ENCODE results near the gene XPO1. TPM values are rescaled to one million over a fixed set of nuclear protein-coding genes. Genes with fewer than 3 reads are reported as not detected.

XPO1 gene
- total RNA-seq, 1 donor from 2014 or later, result 217 TPM

DNA sequence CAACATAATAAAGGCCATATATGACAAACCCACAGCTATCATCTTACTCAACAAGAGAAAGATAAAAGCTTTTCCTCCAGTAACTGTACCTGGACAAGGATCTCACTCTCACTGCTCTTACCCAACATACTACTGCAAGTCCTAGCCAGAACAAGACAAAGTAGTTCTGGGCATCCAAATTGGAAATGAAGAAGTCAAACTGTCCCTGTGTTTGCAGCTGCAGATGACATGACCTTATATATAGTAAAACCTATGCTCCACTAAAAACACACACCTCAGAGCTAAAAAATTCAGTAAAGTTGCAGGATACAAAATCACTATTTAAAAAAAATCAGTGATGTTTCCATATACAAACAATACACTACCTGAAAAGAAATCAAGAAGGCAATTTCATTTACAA is 99.5 kb downstream of the XPO1 start:
- Mint-ChIP-seq H3K9me3 (peaks cover 10% of the 10 kb centered on the region), H3K27me3 (no peaks in the 10 kb centered on the region), H3K4me3 (no peak overlapping the region), H3K36me3 (ENCODE audit: low read depth) (peaks cover 26% of the 10 kb centered on the region), H3K4me1 (peaks cover 82% of the 10 kb centered on the region), H3K27ac (peak overlapping the region; percentile 38)
- no peak for TF ChIP-seq CTCF (IDR thresholded peaks at IDR 0.05)
- no peak for DNase-seq
- ChIA-PET POLR2A (interaction anchor here (0.6 kb wide), 1 partner anchor 138 kb away, joined by 3 read pairs; no protein-coding TSS in a partner anchor), CTCF (interaction anchor here (1.2 kb wide), 1 partner anchor 12 kb away, joined by 7 read pairs; no protein-coding TSS in a partner anchor)
- intact Hi-C loops (cut with micrococcal nuclease), result no loop called here
- ATAC-seq (ENCODE audit: low read depth), result no peak

DNA sequence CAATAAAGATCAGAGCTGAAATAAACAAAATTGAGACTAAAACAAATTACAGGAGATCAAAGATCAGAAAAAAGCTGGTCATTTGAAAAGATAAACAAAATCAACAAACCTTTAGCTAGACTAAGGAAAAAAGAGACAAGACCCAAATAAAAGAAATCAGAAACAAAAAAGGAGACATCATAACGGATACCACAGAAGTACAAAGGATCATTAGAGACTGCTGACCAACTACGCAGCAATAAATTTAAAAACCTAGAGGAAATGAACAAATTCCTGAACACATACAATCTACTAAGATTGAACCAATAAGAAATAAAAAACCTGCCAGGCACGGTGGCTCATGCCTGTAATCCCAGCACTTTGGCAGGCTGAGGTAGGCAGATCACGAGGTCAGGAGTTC is 101.0 kb downstream of the XPO1 start:
- Mint-ChIP-seq H3K27me3 (no peaks in the 10 kb centered on the region), H3K9me3 (peaks cover 9% of the 10 kb centered on the region), H3K4me3 (no peak overlapping the region), H3K36me3 (ENCODE audit: low read depth) (peaks cover 23% of the 10 kb centered on the region), H3K27ac (no peak overlapping the region), H3K4me1 (peaks cover 75% of the 10 kb centered on the region)
- ATAC-seq (ENCODE audit: low read depth) (no peak), DNase-seq (no peak)
- CTCF ChIA-PET, result no interaction called here
- intact Hi-C loops (cut with micrococcal nuclease), result no loop called here
- POLR2A ChIA-PET, result interaction anchor here (0.6 kb wide), 2 partner anchors 36 to 87 kb away, joined by 3 to 4 read pairs; no protein-coding TSS in a partner anchor
- TF ChIP-seq CTCF (IDR thresholded peaks at IDR 0.05), result no peak

- POLR2A ChIA-PET, result no interaction called here
- peak overlapping the region; percentile 6 for H3K27ac Mint-ChIP-seq
- H3K36me3 Mint-ChIP-seq (ENCODE audit: low read depth), result peaks cover 23% of the 10 kb centered on the region
- DNase-seq, result no peak
- no peaks in the 10 kb centered on the region for H3K27me3 Mint-ChIP-seq
- H3K4me1 Mint-ChIP-seq, result peaks cover 65% of the 10 kb centered on the region
- CTCF ChIA-PET, result no interaction called here
- ATAC-seq (ENCODE audit: low read depth), result no peak
- no peak for TF ChIP-seq CTCF (IDR thresholded peaks at IDR 0.05)
- peaks cover 9% of the 10 kb centered on the region for H3K9me3 Mint-ChIP-seq
- H3K4me3 Mint-ChIP-seq, result no peak overlapping the region
- intact Hi-C loops (cut with micrococcal nuclease), result no loop called here
These were observed 102.1 kb downstream of the XPO1 start for GRCh38 chr2:61436092-61436491.

DNA sequence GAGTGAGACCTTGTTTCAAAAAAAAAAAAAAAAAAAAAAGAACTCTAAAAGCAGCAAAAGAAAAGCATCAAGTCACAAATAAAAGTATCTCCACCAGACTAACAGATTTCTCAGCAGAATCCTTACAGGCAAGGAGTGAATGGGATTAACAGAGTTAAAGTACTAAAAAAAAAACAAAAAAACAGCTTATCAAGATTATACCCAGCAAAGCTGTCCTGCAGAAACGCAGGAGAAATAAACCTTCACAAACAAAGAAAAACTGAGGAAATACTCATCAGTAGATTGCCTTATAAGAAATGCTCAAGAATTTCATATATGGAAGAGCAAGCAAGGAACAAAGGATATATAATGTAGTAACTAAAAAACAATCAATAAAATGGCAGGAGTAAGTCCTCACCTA is 102.9 kb downstream of the XPO1 start:
- Mint-ChIP-seq H3K36me3 (ENCODE audit: low read depth) (peaks cover 23% of the 10 kb centered on the region), H3K27ac (peak overlapping the region; percentile 65), H3K27me3 (no peaks in the 10 kb centered on the region), H3K4me3 (no peak overlapping the region), H3K9me3 (peaks cover 9% of the 10 kb centered on the region), H3K4me1 (peaks cover 69% of the 10 kb centered on the region)
- DNase-seq, result no peak
- intact Hi-C loops (cut with micrococcal nuclease), result no loop called here
- TF ChIP-seq CTCF (IDR thresholded peaks at IDR 0.05), result no peak
- ChIA-PET CTCF (no interaction called here), POLR2A (interaction anchor here (0.7 kb wide), 1 partner anchor 24 kb away, joined by 7 read pairs; no protein-coding TSS in a partner anchor)
- no peak for ATAC-seq (ENCODE audit: low read depth)

DNA sequence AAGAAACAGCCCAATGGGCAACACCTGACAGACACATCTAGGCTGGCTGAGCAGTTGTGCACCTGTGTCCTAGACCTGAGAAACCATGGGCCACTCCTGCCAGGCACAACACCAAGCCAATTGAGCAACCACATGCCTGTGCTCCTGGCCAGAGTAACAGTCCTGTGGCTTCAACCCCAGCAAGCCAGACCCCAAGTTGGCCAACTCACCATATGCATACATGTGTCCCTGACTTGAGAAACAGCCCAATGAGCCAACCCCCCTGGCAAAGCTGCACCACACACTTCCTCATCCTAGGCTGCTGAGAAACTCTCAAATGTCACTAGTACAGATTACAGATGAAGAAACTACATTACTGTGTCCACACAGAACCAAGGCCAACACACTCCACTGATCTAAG is 103.8 kb downstream of the XPO1 start:
- TF ChIP-seq CTCF (IDR thresholded peaks at IDR 0.05), result no peak
- Mint-ChIP-seq H3K4me3 (peak overlapping the region; percentile 38), H3K27me3 (no peaks in the 10 kb centered on the region), H3K27ac (peak overlapping the region; percentile 80), H3K36me3 (ENCODE audit: low read depth) (peaks cover 19% of the 10 kb centered on the region), H3K4me1 (peaks cover 59% of the 10 kb centered on the region), H3K9me3 (peaks cover 9% of the 10 kb centered on the region)
- CTCF ChIA-PET, result no interaction called here
- ATAC-seq (ENCODE audit: low read depth) (peak; percentile 64), DNase-seq (no peak)
- POLR2A ChIA-PET, result interaction anchor here (1.7 kb wide), 1 partner anchor 104 kb away, joined by 9 read pairs; the partner anchor contains the start of gene XPO1
- intact Hi-C loops (cut with micrococcal nuclease), result loop anchor here (1.0 kb wide), 1 partner anchor 9 kb away; no protein-coding TSS in a partner anchor

Data from activated B cell treated with CpG ODN at 0.5 μM for 24 hours (primary cell).